Uterus (tissue), 2 donors: ENCODE data around the gene PTPRD.

ENCODE experiments used
- POLR2A ChIP-seq, 2 donors: fragments of 450-650 bp; IDR thresholded peaks; one replicate each; pipeline ENCODE4 v1.6.1; 2016; ENCODE audit warnings: antibody characterized with exemption in 2 of 2, mild to moderate bottlenecking in 1 of 2, moderate library complexity in 1 of 2
- TF ChIP-seq, protein P1 (sequence below), 4 experiments: fragments of 200-600 bp in 2 of 4; fragments of 450-650 bp in 2 of 4; sonication (generic) in 2 of 4; IDR thresholded peaks; one replicate each; pipeline ENCODE4 v1.5.1; 2016 to 2019; ENCODE audit warnings: antibody characterized with exemption in 4 of 4, mild to moderate bottlenecking in 2 of 4, moderate library complexity in 1 of 4

DNA sequence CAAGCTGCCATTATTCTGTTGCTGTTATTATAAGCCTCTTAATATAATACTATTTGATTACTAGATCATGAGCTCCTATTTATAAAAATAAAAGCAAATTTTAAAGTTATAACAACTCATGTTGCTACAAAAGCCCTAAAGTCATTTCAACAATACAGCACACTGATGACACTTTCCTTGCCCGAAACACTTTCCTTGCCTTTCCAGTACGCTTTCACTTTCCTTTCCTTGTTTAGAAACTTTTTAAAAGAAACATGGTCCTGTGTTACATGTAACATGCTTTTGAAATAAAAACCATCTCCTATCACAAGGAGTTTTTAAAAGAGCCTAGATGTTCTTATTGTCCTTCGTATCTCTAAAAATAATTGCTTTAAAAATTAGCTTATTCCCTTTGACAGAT is 688.4 kb downstream of the PTPRD start:
- TF ChIP-seq, protein P1, sequence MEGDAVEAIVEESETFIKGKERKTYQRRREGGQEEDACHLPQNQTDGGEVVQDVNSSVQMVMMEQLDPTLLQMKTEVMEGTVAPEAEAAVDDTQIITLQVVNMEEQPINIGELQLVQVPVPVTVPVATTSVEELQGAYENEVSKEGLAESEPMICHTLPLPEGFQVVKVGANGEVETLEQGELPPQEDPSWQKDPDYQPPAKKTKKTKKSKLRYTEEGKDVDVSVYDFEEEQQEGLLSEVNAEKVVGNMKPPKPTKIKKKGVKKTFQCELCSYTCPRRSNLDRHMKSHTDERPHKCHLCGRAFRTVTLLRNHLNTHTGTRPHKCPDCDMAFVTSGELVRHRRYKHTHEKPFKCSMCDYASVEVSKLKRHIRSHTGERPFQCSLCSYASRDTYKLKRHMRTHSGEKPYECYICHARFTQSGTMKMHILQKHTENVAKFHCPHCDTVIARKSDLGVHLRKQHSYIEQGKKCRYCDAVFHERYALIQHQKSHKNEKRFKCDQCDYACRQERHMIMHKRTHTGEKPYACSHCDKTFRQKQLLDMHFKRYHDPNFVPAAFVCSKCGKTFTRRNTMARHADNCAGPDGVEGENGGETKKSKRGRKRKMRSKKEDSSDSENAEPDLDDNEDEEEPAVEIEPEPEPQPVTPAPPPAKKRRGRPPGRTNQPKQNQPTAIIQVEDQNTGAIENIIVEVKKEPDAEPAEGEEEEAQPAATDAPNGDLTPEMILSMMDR (IDR thresholded peaks at IDR 0.05), result no peak
- no peak for TF ChIP-seq POLR2A (IDR thresholded peaks at IDR 0.05)
